DMS 273 treated with DMSO at 0.1 percent for 48 hours (cell line): Measurements from ENCODE around the gene KLHL3.

Experiments
- DNase-seq: peaks from one replicate; lab custom pipeline; 2025; lab: John Stamatoyannopoulos, UW

KLHL3 gene

GRCh38 chr5:137747848-137748247, 12.0 kb upstream of the KLHL3 start:
- DNase-seq = no peak

GRCh38 chr5:137743031-137743640, 7.2 kb upstream of the KLHL3 start:
- DNase-seq = peak; percentile 63

DNA sequence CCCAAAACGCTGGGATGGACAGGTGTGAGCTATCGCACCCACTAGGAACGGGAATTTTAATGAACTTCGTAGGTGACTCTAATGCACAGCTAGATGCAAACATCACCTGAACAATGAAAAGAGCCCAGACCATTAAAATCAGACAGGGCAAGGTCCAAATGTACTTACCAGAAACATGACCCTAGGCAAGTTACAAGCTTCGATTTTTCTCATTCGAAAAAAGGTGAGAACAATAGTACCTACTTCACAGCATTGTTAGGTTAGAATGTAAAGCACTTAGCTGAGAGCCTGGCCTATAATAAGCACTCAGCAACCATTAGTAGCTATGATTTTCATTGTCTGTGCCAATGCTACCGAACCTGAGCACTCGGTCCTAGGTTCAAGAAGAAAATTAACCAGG, 5.8 kb upstream of the KLHL3 start:
- DNase-seq = no peak

GRCh38 chr5:137739737-137740136, 3.8 kb upstream of the KLHL3 start:
- DNase-seq = no peak

- no peak for DNase-seq
Observed at GRCh38 chr5:137738947-137739346, 3.1 kb upstream of the KLHL3 start.

DNA sequence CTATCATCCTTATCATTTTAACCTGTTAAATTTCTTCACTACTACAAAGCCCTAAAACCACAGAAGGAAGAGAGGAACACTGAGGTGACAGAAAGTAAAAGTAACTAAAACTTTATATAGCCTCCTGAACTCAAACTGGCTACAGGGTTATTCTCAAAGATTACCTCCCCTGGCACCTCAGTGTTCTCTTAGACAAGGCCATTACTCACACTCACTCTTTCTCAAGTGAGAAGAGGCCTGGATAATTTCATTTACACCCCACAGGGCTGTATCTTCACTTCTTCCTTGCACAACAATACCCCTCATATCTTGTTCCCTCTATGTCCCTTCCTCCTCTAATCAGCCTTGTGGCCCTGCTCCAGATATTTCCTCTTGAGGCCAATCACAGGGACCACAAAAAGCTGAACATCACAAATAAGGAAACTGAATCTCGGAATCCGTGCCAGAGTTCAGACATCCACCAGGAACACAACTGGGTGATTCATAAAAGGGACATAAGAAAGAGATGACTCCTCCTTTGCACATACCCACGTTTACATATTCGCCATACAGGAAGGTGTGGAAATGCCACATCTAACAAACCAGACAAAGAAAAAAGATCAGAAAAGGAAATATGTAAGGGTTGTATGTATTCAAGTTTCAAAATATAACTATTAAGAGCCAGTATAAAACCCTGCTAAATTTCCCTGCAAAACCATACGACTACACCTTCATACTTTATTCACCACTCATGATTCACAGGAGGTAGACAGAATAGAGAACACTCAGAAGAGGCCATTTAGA, 1.7 kb upstream of the KLHL3 start:
- no peak for DNase-seq

GRCh38 chr5:137736496-137736895, 607 bp upstream of the KLHL3 start:
- no peak for DNase-seq

GRCh38 chr5:137734962-137735554, 831 bp downstream of the KLHL3 start:
- no peak for DNase-seq

DNA sequence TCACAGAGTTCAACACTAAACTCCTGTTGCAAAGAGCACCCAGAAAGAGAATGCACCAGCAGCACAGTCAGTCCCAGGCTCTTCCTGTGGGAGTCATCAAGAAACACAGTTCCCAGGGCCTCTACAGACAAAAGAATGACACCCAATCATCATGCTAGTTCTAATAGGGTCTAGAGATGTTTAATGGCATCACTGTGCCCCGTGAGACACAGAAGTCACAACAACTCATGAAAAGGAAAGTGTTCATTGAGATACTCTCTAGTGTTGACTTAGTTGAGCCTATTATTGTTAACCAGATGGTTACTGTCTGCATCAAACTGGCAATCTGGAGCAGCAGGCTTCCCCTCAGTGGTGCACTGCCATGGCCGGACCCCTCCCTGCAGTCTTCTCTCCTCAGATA, 1.6 kb downstream of the KLHL3 start:
- DNase-seq = peak; percentile 51

GRCh38 chr5:137733922-137734321, 2.0 kb downstream of the KLHL3 start:
- no peak for DNase-seq

DNA sequence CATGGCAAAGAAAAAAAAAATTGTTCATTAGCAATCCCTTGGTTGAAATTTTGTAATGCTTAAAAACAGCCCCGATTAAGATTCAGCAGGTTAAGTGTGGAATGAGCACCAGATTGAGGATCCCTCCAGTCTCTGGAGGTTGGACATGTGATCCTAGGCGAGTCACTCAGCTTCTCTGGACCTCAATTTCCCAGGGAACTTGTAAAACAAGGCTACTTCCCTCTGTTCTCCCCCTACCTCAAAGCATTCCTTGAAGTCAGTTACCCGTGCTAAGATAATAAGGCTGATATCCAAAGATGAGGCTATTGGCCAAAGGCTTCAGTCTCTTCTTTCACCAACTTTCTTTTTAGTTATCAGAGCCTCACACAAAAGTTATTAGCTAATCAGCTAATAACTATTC, 2.9 kb downstream of the KLHL3 start:
- no peak for DNase-seq

DNA sequence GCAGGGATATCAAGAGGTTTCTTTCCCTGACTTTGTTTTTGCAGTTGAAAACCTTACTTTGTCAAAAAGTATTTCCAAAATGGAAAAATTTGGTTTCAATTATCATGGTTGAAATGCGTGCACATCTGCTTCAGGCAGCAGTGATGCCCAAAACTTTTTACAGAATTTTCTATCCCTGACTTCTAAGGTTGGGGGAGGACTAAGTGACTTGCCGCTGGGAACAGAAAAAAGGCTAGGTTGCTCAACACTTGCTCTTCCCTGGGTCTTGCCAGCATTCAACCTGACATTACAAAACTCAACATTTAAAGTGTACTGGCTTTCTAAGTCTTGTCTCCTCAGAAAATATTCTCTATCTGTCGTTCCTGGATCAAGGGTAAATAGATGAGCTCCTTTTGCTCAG, 4.7 kb downstream of the KLHL3 start:
- DNase-seq = no peak

- DNase-seq = no peak
Observed at GRCh38 chr5:137730336-137730735, 5.6 kb downstream of the KLHL3 start.

- DNase-seq = no peak
Observed at GRCh38 chr5:137728048-137728447, 7.8 kb downstream of the KLHL3 start.

GRCh38 chr5:137727623-137728022, 8.3 kb downstream of the KLHL3 start:
- no peak for DNase-seq

- no peak for DNase-seq
Observed at GRCh38 chr5:137724251-137724650, 11.6 kb downstream of the KLHL3 start.

DNA sequence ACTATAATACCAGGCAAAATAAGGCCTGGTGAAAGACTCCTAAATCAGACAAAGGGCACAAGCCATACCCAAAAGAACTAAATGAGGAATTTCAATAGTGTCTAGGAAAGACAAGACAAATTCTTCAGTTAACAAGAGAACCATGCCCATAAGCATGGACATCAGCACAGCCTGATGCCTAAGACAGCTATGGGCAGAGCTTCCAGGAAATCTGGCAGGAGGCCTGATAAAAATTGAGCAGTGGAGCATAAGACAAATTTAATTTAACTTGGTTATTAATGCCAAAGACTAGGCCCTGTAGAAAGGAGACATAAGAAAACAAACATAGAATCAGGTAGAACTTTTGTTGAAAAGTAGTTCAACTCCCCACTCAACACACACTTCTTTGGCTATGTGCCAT, 17.3 kb downstream of the KLHL3 start:
- no peak for DNase-seq

DNA sequence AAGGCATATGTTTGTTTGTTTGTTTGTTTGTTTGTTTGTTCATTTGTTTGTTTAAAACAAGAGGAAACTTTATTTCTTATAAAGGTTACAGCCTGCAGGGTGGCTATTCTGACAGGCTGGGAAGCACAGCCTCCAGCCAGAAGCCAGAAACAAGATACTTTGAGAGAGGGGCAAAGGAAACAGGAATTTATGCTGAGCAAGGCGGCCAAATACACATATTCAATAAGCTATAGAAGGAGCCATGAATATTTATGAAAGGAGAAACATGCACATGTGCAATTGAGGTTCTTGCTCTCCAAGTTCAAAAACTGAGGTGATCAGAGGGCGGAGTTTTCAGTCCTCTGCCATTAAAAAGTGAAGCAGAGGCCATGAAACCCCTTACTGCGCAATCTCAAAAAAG, 19.6 kb downstream of the KLHL3 start:
- no peak for DNase-seq

DNA sequence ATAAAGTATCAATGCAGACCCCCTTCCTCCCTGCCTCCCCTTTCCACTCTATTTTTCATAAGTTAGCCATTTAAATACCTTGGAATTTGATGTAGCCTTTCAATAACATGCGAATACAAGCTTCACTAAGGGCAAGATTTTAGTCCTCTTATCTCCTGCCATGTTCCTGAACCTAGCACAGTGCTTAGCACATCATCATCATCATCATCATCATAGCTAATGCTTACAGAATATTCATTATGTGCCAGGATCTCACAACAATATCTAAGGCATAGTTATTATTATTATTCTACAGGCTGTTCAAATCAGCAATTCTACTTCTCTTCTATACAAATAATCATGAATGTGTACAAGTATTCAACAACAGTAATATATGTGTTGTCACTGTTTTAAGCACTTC, 20.4 kb downstream of the KLHL3 start:
- no peak for DNase-seq

DNA sequence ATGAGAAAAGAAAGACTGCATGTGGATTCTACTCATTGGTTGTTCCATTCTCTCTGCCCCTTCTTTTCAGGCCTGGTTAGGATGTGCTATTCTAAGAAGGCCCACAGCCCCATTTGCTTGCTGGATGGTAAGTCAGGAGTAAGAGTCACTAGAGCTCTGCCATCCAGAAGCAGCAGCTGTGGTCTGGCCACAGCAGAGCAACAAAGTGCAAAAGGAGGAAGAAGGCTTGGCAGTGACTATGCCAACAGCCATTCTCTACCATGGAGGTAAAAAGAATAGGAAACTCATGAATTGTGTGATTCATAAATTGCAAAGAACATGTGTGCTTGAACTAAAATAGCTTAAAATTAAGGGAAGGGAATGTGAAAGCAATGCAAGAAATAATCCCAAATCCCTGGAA, 20.9 kb downstream of the KLHL3 start:
- no peak for DNase-seq

DNA sequence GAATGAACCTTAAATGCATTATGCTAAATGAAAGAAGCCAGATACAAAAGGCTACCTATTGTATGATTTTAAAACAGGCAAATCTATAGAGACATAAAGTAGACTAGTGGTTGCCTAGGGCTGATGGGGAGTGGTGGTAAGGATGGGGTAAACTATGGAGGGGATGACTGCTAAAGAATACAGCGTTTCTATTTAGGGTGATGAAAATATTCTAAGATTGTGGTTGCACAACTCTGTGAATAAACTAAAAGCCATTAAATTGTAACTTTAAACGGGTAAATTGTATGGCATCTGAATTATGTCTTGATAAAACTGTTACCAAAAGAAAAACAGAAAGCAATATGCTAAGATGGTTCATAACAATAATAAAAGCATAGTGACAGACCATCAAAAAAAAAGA, 21.4 kb downstream of the KLHL3 start:
- no peak for DNase-seq

- DNase-seq = no peak
Observed at GRCh38 chr5:137712139-137712667, 23.7 kb downstream of the KLHL3 start.

DNA sequence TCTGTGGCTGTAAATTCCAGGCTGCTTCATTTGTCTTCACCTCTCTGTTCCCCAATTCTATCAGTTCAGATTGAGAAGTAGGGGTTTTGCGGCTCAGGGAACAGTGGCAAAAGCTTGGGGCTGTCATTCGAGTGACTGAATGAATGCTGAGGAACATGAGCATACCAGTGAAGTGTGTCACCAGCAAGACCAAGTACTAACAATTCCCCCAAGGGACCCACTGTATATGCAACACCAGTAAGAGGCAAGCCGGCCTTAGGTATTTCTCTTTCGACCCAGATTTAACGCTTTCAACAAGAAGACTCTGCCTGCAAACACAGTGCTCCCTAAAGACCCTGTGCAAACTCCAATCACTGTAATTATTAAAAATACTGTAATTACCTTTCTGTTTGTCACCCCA, 25.8 kb downstream of the KLHL3 start:
- DNase-seq = no peak
